Activated naive CD8-positive, alpha-beta T cell treated with anti-CD3 and anti-CD28 coated beads for 36 hours (primary cell): ENCODE results near the gene WSB2. TPM values are rescaled to one million over a fixed set of nuclear protein-coding genes. Genes with fewer than 3 reads are reported as not detected.
"Not testable (repeated sequence)": the region's sequence is repeated elsewhere in the genome, so short reads cannot be mapped to it uniquely, and the experiment has no call there.

Experiments
- DNase-seq: peaks from one replicate; pipeline ENCODE4 v3.0.0; 2021
- H3K27ac Mint-ChIP-seq: one replicate; pipeline ENCODE4 v1.8.0; 2022; ENCODE audit warnings: mild to moderate bottlenecking, moderate library complexity, mixed read lengths
- H3K27me3 Mint-ChIP-seq: one replicate; pipeline ENCODE4 v1.8.0; 2022; ENCODE audit warnings: mild to moderate bottlenecking, mixed read lengths
- H3K36me3 Mint-ChIP-seq: one replicate; pipeline ENCODE4 v1.8.0; 2021; ENCODE audit warnings: mild to moderate bottlenecking, mixed read lengths
- H3K4me1 Mint-ChIP-seq: one replicate; pipeline ENCODE4 v1.8.0; 2021; ENCODE audit warnings: mixed read lengths
- H3K4me3 Mint-ChIP-seq: one replicate; pipeline ENCODE4 v1.8.0; 2022; ENCODE audit warnings: mild to moderate bottlenecking, moderate library complexity, mixed read lengths
- H3K9me3 Mint-ChIP-seq: one replicate; pipeline ENCODE4 v1.8.0; 2022; ENCODE audit warnings: mixed read lengths
- total RNA-seq, 2 experiments: library from RNA; stranded (reverse); gene quantifications; one replicate each; pipeline ENCODE4 v1.2.3, GENCODE V29; 2021

WSB2 gene
- total RNA-seq, 2 experiments from 2014 or later: 37.7 to 41.6 TPM

DNA sequence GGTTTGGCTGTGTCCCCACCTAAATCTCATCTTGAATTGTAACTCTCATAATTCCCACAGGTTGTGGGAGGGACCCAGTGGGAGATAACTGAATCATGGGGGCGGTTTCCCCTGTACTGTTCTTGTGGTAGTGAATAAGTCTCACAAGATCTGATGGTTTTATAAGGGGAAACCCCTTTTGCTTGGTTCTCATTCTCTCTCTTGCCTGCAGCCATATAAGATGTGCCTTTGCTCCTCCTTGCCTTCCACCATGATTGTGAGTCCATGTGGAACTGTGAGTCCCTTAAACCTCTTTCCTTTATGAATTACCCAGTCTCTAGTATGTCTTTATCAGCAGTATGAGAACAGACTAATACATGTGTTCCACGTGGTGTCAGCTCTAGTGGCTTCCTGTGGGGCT, 61.2 kb downstream of the WSB2 start:
- not testable (repeated sequence) for DNase-seq

DNA sequence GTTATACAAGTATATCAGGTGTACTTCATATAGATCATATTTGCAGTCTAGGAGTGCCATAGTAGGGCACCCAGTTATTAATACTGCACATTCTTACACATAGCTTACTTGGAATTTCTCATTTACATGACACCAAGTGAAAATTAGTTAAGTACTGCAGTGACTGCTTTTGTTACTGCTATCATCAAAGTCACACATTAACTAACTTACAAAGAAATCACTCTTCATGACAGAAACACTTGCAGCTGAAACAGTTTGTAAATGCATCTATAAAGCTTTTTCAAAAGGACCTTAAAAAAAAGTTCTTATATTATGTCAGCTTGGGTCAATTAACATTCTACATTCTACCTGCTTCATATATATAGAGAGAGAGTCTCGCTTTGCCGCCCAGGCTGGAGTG, 62.3 kb downstream of the WSB2 start:
- Mint-ChIP-seq H3K36me3 (no peaks in the 10 kb centered on the region), H3K4me3 (no peak overlapping the region), H3K9me3 (peaks cover 4% of the 10 kb centered on the region), H3K4me1 (peaks cover 2% of the 10 kb centered on the region), H3K27ac (no peak overlapping the region), H3K27me3 (no peaks in the 10 kb centered on the region)
- DNase-seq: no peak

More for the DNA sequence above, 61.2 kb downstream of the WSB2 start:
- H3K36me3 Mint-ChIP-seq, H3K4me3 Mint-ChIP-seq, H3K27me3 Mint-ChIP-seq, H3K9me3 Mint-ChIP-seq, H3K4me1 Mint-ChIP-seq, H3K27ac Mint-ChIP-seq: not testable (repeated sequence)

DNA sequence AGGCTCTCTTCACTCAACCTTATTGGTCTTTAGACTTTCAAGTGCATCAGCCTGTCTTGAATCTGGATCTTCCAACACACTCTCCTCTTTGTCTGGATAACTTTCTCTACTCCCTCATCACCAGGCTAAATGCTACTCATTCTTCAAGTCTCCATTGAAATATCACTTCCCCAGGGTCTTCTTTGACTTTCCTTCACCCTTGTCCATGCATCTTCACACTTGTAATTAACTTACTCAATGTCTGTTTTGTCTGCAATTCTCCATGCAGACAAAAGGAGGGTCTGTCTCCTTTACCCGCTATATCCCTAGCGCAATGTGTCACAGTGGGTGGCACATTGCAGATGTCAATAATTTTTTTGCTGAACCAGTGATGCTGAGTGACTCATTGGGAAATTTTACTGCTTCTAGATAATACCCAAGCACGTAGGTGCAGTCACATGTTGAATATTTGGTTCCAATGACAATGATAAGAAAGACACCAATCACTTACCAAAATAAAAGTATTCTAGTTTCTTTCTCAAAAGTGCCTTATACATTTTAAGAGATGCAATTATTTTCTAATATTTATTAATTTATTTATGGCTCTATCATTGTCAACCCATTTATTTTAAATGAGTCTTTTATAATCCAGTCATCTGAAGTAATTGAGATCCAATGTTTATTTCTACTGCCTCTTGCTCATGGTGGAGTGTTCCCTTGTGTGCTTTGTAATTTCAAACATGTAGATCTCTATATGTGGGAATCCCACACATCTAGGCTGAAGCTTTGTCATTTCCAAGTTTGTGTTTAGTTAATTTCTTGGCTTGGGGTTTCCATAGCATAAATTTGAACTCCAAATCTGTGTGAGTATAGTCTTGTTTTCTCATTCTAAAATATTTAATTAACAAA, 66.2 kb downstream of the WSB2 start:
- Mint-ChIP-seq H3K36me3 (no peaks in the 10 kb centered on the region), H3K4me1 (no peaks in the 10 kb centered on the region), H3K9me3 (peaks cover 1% of the 10 kb centered on the region), H3K4me3 (no peak overlapping the region), H3K27me3 (peaks cover 18% of the 10 kb centered on the region), H3K27ac (no peak overlapping the region)
- no peak for DNase-seq

DNA sequence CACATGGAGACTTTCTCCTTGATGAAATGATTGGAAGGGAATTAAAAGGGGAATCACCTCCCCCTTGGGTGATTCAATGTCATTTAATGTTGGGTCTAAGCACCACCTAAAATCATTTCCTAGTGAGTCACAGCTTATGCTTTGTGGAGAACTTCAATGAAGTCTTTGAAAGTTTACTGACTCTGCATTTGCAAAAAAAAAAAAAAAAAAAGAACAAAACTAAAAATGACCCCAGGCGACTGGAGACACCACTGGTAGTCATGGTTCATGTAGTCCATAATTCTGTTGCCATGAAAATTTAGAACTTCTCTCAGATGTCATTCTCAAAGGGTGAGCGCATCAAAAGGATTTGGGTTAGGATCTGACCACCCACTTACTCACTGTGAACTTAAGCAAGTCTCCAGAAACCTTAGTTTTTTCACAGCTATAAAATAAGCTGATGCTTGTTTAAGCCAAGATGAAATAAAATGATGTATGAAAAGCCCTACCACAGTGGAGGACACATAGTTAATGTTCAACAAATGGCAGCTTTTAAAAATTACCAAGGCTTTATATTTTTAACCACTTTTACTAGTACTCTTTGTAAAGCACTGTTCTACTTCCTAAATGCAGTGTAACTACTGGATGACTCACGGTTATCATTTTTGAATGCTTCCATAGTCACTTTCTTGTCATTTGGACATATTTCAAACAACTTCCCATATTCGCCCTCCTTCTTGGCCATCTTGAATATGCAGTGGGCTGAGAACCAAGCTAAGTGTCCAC, 74.1 kb downstream of the WSB2 start:
- H3K27ac Mint-ChIP-seq: no peak overlapping the region
- H3K4me3 Mint-ChIP-seq: no peak overlapping the region
- no peaks in the 10 kb centered on the region for H3K4me1 Mint-ChIP-seq
- no peaks in the 10 kb centered on the region for H3K36me3 Mint-ChIP-seq
- DNase-seq: no peak
- peaks cover 15% of the 10 kb centered on the region for H3K27me3 Mint-ChIP-seq
- H3K9me3 Mint-ChIP-seq: peaks cover 3% of the 10 kb centered on the region

DNA sequence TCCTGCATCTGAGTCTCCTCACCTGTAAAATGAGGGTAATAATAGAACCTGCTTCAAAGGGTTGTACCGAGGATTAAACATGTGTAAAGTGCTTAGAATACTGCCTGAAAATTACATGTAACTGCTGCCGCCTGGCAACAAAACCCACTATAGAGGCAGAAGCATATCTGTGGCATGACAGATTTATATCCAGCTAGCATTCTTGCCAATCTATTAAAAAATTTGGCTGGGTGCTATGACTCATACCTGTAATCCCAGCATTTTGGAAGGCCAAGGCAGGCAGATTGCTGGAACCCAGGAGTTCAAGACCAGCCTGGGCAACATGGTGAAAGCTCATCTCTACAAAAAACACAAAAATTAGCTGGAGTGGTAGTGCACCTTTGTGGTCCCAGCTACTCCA, 75.8 kb downstream of the WSB2 start:
- Mint-ChIP-seq H3K27me3 (peaks cover 5% of the 10 kb centered on the region), H3K36me3 (no peaks in the 10 kb centered on the region), H3K27ac (no peak overlapping the region), H3K4me3 (no peak overlapping the region), H3K4me1 (no peaks in the 10 kb centered on the region), H3K9me3 (peaks cover 3% of the 10 kb centered on the region)
- no peak for DNase-seq

Other genes with a start within 250 kb of the WSB2 start
- gene KSR2, start 92.2 kb downstream of the WSB2 start, total RNA-seq: not detected
- gene RFC5, start 44.5 kb downstream of the WSB2 start, total RNA-seq: 10 to 100 TPM; 71.7 to 72.5 TPM
- gene VSIG10, start 42.8 kb upstream of the WSB2 start, total RNA-seq: 1 to 10 TPM; 5.9 TPM
- gene PEBP1, start 74.9 kb upstream of the WSB2 start, total RNA-seq: 100 to 1,000 TPM; 147 to 149 TPM